DMS79 treated with DMSO at 0.1 percent for 48 hours (cell line): ENCODE measurements around the gene TLE3.

ENCODE experiments used
- DNase-seq: peaks from one replicate; lab custom pipeline; 2025; lab: John Stamatoyannopoulos, UW

Gene TLE3

GRCh38 chr15:70048578-70049514 lies 48.9 kb downstream of the TLE3 start:
- DNase-seq = no peak

GRCh38 chr15:70048198-70048565 lies 49.5 kb downstream of the TLE3 start:
- no peak for DNase-seq

GRCh38 chr15:70047386-70048197 lies 50.1 kb downstream of the TLE3 start:
- DNase-seq = no peak

- DNase-seq = no peak
Measured at GRCh38 chr15:70046679-70047369, 50.9 kb downstream of the TLE3 start.

- DNase-seq = no peak
Measured at GRCh38 chr15:70045045-70045444, 52.7 kb downstream of the TLE3 start.

- DNase-seq = no peak
Measured at GRCh38 chr15:70044168-70044567, 53.5 kb downstream of the TLE3 start.

- DNase-seq = no peak
Measured at GRCh38 chr15:70043590-70043989, 54.1 kb downstream of the TLE3 start.

- DNase-seq = no peak
Measured at GRCh38 chr15:70042553-70043214, 55.0 kb downstream of the TLE3 start.

- no peak for DNase-seq
Measured at GRCh38 chr15:70039917-70040316, 57.8 kb downstream of the TLE3 start.

GRCh38 chr15:70038730-70039392 lies 58.9 kb downstream of the TLE3 start:
- DNase-seq = no peak

GRCh38 chr15:70037292-70037640 lies 60.5 kb downstream of the TLE3 start:
- no peak for DNase-seq

- DNase-seq = peak; percentile 53
Measured at GRCh38 chr15:70036585-70037291, 61.0 kb downstream of the TLE3 start.

GRCh38 chr15:70035719-70036077 lies 62.0 kb downstream of the TLE3 start:
- DNase-seq = no peak

- no peak for DNase-seq
Measured at GRCh38 chr15:70035051-70035718, 62.5 kb downstream of the TLE3 start.

GRCh38 chr15:70034596-70034995 lies 63.1 kb downstream of the TLE3 start:
- no peak for DNase-seq

- no peak for DNase-seq
Measured at GRCh38 chr15:70034141-70034540, 63.6 kb downstream of the TLE3 start.

GRCh38 chr15:70033529-70034140 lies 64.1 kb downstream of the TLE3 start:
- DNase-seq = peak; percentile 9

GRCh38 chr15:70033109-70033508 lies 64.6 kb downstream of the TLE3 start:
- no peak for DNase-seq

- DNase-seq = no peak
Measured at GRCh38 chr15:70032509-70032908, 65.2 kb downstream of the TLE3 start.

- peak; percentile 50 for DNase-seq
Measured at GRCh38 chr15:70031713-70032112, 66.0 kb downstream of the TLE3 start.
